ENCODE results near the gene ATG13.

ATG13 gene

DNA sequence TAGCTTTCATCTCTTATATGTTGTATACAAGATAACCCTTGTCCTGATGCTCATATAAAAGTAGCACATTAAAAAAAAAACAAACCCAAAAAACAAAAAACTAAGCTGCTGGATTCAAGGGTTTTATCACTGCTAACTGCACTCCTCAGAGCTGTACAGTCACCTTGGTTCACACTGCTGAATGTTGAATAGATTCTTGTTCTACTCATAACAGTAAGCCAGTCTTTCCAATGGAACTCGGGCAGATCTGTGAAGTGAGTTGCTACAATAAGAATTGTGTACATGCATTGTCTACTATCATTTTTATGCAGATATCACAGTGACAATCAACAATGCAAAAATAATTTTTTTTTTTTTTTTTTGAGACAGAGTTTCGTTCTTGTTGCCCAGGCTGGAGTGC, 5.0 kb upstream of the ATG13 start:
- H3K9me2 ChIP-seq (ENCODE audit: low read depth, low read length) = no peaks in the 10 kb centered on the region
- peak overlapping the region; percentile 21 for H3K27ac ChIP-seq (ENCODE audit: low read depth, low read length, poor library complexity, severe bottlenecking)
- H3K36me3 ChIP-seq (ENCODE audit: insufficient read depth, low read length) = no peaks in the 10 kb centered on the region
- H3K4me3 ChIP-seq (ENCODE audit: low read depth, low read length, poor library complexity, severe bottlenecking) = no peak overlapping the region
- no peaks in the 10 kb centered on the region for H3F3A ChIP-seq (ENCODE audit: insufficient read depth, low read length)
- H3K4me1 ChIP-seq (ENCODE audit: insufficient read depth, low read length, severe bottlenecking) = peaks cover 33% of the 10 kb centered on the region
- no peaks in the 10 kb centered on the region for H3K79me2 ChIP-seq (ENCODE audit: insufficient read depth, low read length)
- H3K4me2 ChIP-seq (ENCODE audit: low read length) = peak overlapping the region; percentile 41
- no peaks in the 10 kb centered on the region for H3K27me3 ChIP-seq (ENCODE audit: insufficient read depth, low read length)
- 0 out of 2 replicates have a peak overlapping the region, but pooled peaks have one; percentile 22 for H2AFZ ChIP-seq (ENCODE audit: low read length)
- H3K9me3 ChIP-seq (ENCODE audit: low read length) = no peaks in the 10 kb centered on the region
- TF ChIP-seq, protein P1, sequence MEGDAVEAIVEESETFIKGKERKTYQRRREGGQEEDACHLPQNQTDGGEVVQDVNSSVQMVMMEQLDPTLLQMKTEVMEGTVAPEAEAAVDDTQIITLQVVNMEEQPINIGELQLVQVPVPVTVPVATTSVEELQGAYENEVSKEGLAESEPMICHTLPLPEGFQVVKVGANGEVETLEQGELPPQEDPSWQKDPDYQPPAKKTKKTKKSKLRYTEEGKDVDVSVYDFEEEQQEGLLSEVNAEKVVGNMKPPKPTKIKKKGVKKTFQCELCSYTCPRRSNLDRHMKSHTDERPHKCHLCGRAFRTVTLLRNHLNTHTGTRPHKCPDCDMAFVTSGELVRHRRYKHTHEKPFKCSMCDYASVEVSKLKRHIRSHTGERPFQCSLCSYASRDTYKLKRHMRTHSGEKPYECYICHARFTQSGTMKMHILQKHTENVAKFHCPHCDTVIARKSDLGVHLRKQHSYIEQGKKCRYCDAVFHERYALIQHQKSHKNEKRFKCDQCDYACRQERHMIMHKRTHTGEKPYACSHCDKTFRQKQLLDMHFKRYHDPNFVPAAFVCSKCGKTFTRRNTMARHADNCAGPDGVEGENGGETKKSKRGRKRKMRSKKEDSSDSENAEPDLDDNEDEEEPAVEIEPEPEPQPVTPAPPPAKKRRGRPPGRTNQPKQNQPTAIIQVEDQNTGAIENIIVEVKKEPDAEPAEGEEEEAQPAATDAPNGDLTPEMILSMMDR (IDR thresholded peaks at IDR 0.05; ENCODE audit: low read length) = no peak
- no peak for TF ChIP-seq EZH2 (IDR thresholded peaks at IDR 0.05; ENCODE audit: borderline replicate concordance, low read length)
- H4K20me1 ChIP-seq (ENCODE audit: insufficient read depth, low read length) = no peaks in the 10 kb centered on the region
- H3K9ac ChIP-seq (ENCODE audit: low read length) = 0 out of 2 replicates have a peak overlapping the region, but pooled peaks have one; percentile 10

DNA sequence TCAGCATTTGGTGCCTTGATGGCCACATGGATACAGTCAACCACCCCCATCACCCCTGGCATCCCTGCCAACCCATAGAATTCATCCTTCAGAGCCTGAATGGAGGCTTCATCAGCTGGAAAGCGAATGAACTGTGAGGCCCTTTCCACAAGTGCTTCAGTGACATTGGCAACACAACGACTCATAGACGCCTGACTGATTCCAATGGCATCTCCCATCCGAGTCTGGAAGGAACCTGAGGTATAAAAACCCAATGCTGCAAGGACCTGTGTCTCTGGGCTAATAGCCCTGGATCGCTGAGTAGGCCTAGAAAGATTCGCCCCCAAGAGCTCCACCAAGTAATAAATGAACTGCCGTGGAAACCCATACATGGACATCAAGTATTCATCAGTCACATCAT, 1.6 kb upstream of the ATG13 start:
- peak overlapping the region; percentile 99 for H3K4me2 ChIP-seq (ENCODE audit: low read length)
- H2AFZ ChIP-seq (ENCODE audit: low read length) = no peak overlapping the region
- peaks cover 16% of the 10 kb centered on the region for H3K79me2 ChIP-seq (ENCODE audit: insufficient read depth, low read length)
- peak overlapping the region; percentile 93 for H3K4me3 ChIP-seq (ENCODE audit: low read depth, low read length, poor library complexity, severe bottlenecking)
- H3K9me2 ChIP-seq (ENCODE audit: low read depth, low read length) = no peaks in the 10 kb centered on the region
- peaks cover 50% of the 10 kb centered on the region for H3K4me1 ChIP-seq (ENCODE audit: insufficient read depth, low read length, severe bottlenecking)
- no peaks in the 10 kb centered on the region for H3K9me3 ChIP-seq (ENCODE audit: low read length)
- no peak overlapping the region for H3K9ac ChIP-seq (ENCODE audit: low read length)
- no peak for TF ChIP-seq EZH2 (IDR thresholded peaks at IDR 0.05; ENCODE audit: borderline replicate concordance, low read length)
- TF ChIP-seq, protein P1 (IDR thresholded peaks at IDR 0.05; ENCODE audit: low read length) = no peak
- peak overlapping the region; percentile 53 for H3K27ac ChIP-seq (ENCODE audit: low read depth, low read length, poor library complexity, severe bottlenecking)
- no peaks in the 10 kb centered on the region; the same call in 1 of the 2 replicates for H3K36me3 ChIP-seq (ENCODE audit: insufficient read depth, low read length)
- H3F3A ChIP-seq (ENCODE audit: insufficient read depth, low read length) = no peaks in the 10 kb centered on the region
- H3K27me3 ChIP-seq (ENCODE audit: insufficient read depth, low read length) = no peaks in the 10 kb centered on the region
- H4K20me1 ChIP-seq (ENCODE audit: insufficient read depth, low read length) = no peaks in the 10 kb centered on the region

DNA sequence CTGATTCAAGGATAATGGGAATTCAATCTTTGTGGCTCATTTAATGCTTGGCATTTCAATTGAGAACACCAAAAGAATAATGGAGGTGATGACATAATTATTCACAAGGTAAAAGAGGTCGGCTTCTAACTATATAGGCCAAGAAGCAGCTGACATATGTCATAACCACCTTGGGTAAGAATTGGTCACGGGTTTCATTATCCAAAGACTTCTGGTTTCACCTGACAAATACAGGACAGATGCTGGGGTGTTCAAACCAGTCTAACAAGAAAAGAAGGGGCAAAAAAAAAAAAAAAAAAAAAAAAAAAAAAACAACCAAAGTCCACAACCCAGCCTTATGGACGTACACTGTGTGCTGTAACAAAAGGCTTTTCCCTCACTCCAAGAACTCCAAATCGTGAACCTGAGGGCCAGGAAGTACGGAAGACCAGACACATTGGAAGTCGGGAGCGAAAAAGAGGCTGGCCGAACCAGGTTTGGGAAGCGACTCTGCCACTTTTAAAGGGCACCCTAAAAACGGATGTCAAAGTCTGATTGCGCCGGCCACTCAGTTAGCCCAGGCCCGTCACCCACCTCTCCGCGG, 711 bp upstream of the ATG13 start:
- Histone ChIP-seq H3K9ac (ENCODE audit: low read length) (peak overlapping the region; percentile 89), H3K9me2 (ENCODE audit: low read depth, low read length) (no peaks in the 10 kb centered on the region), H4K20me1 (ENCODE audit: insufficient read depth, low read length) (no peaks in the 10 kb centered on the region), H3K4me1 (ENCODE audit: insufficient read depth, low read length, severe bottlenecking) (peaks cover 48% of the 10 kb centered on the region), H3K4me2 (ENCODE audit: low read length) (peak overlapping the region; percentile 99), H3K4me3 (ENCODE audit: low read depth, low read length, poor library complexity, severe bottlenecking) (peak overlapping the region; percentile 93), H3K9me3 (ENCODE audit: low read length) (no peaks in the 10 kb centered on the region), H2AFZ (ENCODE audit: low read length) (no peak overlapping the region), H3F3A (ENCODE audit: insufficient read depth, low read length) (no peaks in the 10 kb centered on the region), H3K27me3 (ENCODE audit: insufficient read depth, low read length) (no peaks in the 10 kb centered on the region), H3K27ac (ENCODE audit: low read depth, low read length, poor library complexity, severe bottlenecking) (peak overlapping the region; percentile 53), H3K79me2 (ENCODE audit: insufficient read depth, low read length) (peaks cover 16% of the 10 kb centered on the region), H3K36me3 (ENCODE audit: insufficient read depth, low read length) (peaks cover 3% of the 10 kb centered on the region; the same call in 1 of the 2 replicates)
- TF ChIP-seq, protein P1 (IDR thresholded peaks at IDR 0.05; ENCODE audit: low read length) = no peak
- TF ChIP-seq EZH2 (IDR thresholded peaks at IDR 0.05; ENCODE audit: borderline replicate concordance, low read length) = no peak

All from OCI-LY1 (cell line).